ENCODE results near the gene PROC.

- TF ChIP-seq NRF1 (IDR thresholded peaks at IDR 0.05; ENCODE audit: low read depth, low read length) (no peak), SP1 (IDR thresholded peaks at IDR 0.05; ENCODE audit: low read depth, low read length) (no peak), ATF3 (IDR thresholded peaks at IDR 0.05; ENCODE audit: insufficient read depth, low read depth, low read length) (no peak)
Measured at GRCh38 chr2:127415593-127416505, 2.4 kb upstream of the PROC start.
